ENCODE data around the gene C14orf180. TPM values are rescaled to one million over a fixed set of nuclear protein-coding genes. Genes with fewer than 3 reads are reported as not detected.

The C14orf180 gene
- polyA plus RNA-seq, 3 donors = not detected

- Mint-ChIP-seq H3K4me3 (no peak overlapping the region), H3K36me3 (no peaks in the 10 kb centered on the region), H3K27ac (no peak overlapping the region), H3K9me3 (no peaks in the 10 kb centered on the region), H3K4me1 (no peaks in the 10 kb centered on the region), H3K27me3 (ENCODE audit: low read depth in 3 of 3) (peaks cover 2 to 5% (median 3%) of the 10 kb centered on the region in 3 donors)
- Histone ChIP-seq H3K9ac (ENCODE audit: insufficient read depth, low read length, poor library complexity, severe bottlenecking) (no peak overlapping the region), H4K20me1 (ENCODE audit: insufficient read depth, low read length) (no peaks in the 10 kb centered on the region), H3K27me3 (ENCODE audit: control insufficient read depth in 2 of 2, insufficient read depth in 2 of 2, low read length in 2 of 2) (no peaks in the 10 kb centered on the region), H3K4me1 (ENCODE audit: control insufficient read depth in 1 of 2, insufficient read depth in 2 of 2, low read length in 2 of 2) (no peaks in the 10 kb centered on the region), H3K79me2 (ENCODE audit: insufficient read depth, low read length) (no peaks in the 10 kb centered on the region), H3K27ac (ENCODE audit: low read depth in 1 of 2, low read length in 2 of 2) (no peak overlapping the region), H3K9me3 (replicated peaks in 1 of 2; ENCODE audit: control insufficient read depth in 1 of 2, insufficient read depth in 1 of 2, low read length in 2 of 2) (no peaks in the 10 kb centered on the region), H2AFZ (ENCODE audit: insufficient read depth, low read depth, low read length, poor library complexity, severe bottlenecking) (no peak overlapping the region), H3K36me3 (replicated peaks in 1 of 2; ENCODE audit: control insufficient read depth in 1 of 2, insufficient read depth in 2 of 2, low read length in 2 of 2) (no peaks in the 10 kb centered on the region), H3K4me3 (replicated peaks in 1 of 3; ENCODE audit: low read depth in 2 of 3, low read length in 3 of 3) (no peak overlapping the region), H3K4me2 (replicated peaks; ENCODE audit: extremely low read depth, low read length, poor library complexity, severe bottlenecking) (no peak overlapping the region)
- intact Hi-C loops (cut with micrococcal nuclease) = no loop called here
- 73% methylated on average over 14 of the region's 15 CpGs for WGBS (ENCODE audit: insufficient coverage)
- no peak for DNase-seq
- TF ChIP-seq CTCF (IDR thresholded peaks at IDR 0.05) = no peak
These were observed 14.9 kb downstream of the C14orf180 start for GRCh38 chr14:104594310-104595046.

GRCh38 chr14:104595116-104595675 lies 15.6 kb downstream of the C14orf180 start:
- Histone ChIP-seq H3K27ac (ENCODE audit: low read depth in 1 of 2, low read length in 2 of 2) (no peak overlapping the region), H3K9me3 (replicated peaks in 1 of 2; ENCODE audit: control insufficient read depth in 1 of 2, insufficient read depth in 1 of 2, low read length in 2 of 2) (no peaks in the 10 kb centered on the region), H3K4me1 (ENCODE audit: control insufficient read depth in 1 of 2, insufficient read depth in 2 of 2, low read length in 2 of 2) (no peaks in the 10 kb centered on the region), H3K4me2 (replicated peaks; ENCODE audit: extremely low read depth, low read length, poor library complexity, severe bottlenecking) (no peak overlapping the region), H3K4me3 (replicated peaks in 1 of 3; ENCODE audit: low read depth in 2 of 3, low read length in 3 of 3) (no peak overlapping the region), H4K20me1 (ENCODE audit: insufficient read depth, low read length) (no peaks in the 10 kb centered on the region), H3K36me3 (replicated peaks in 1 of 2; ENCODE audit: control insufficient read depth in 1 of 2, insufficient read depth in 2 of 2, low read length in 2 of 2) (no peaks in the 10 kb centered on the region), H3K9ac (ENCODE audit: insufficient read depth, low read length, poor library complexity, severe bottlenecking) (no peak overlapping the region), H3K27me3 (ENCODE audit: control insufficient read depth in 2 of 2, insufficient read depth in 2 of 2, low read length in 2 of 2) (no peaks in the 10 kb centered on the region), H3K79me2 (ENCODE audit: insufficient read depth, low read length) (no peaks in the 10 kb centered on the region), H2AFZ (ENCODE audit: insufficient read depth, low read depth, low read length, poor library complexity, severe bottlenecking) (no peak overlapping the region)
- WGBS (ENCODE audit: insufficient coverage) = 85% methylated on average over 12 of the region's 14 CpGs
- Mint-ChIP-seq H3K27ac (no peak overlapping the region), H3K4me1 (no peaks in the 10 kb centered on the region), H3K36me3 (no peaks in the 10 kb centered on the region), H3K4me3 (no peak overlapping the region), H3K9me3 (no peaks in the 10 kb centered on the region), H3K27me3 (ENCODE audit: low read depth in 3 of 3) (peaks cover 2 to 6% (median 3%) of the 10 kb centered on the region in 3 donors)
- DNase-seq = no peak
- TF ChIP-seq CTCF (IDR thresholded peaks at IDR 0.05) = no peak
- intact Hi-C loops (cut with micrococcal nuclease) = no loop called here

All from CD14-positive monocyte (primary cell).